RWPE2 (cell line): ENCODE data around the gene VWA2.

Source experiments
- ATAC-seq: fragments of 200-7000 bp; cut with Tn5 transposase; 3 replicates; pipeline ENCODE4 v1.9.1; 2021; ENCODE audit warnings: low read depth
- DNase-seq: peaks from one replicate; pipeline ENCODE4 v3.0.0-alpha.2; 2020; ENCODE audit warnings: low spot score
- H3K27ac ChIP-seq: fragments of 450-650 bp; 2 replicates; pipeline ENCODE4 v1.5.1; 2017; ENCODE audit warnings: mild to moderate bottlenecking; ENCODE audit not compliant: poor library complexity, severe bottlenecking
- H3K27me3 ChIP-seq: fragments of 250-450 bp; sonication (Bioruptor Pico); 2 replicates; pipeline ENCODE4 v1.5.1; 2021; ENCODE audit warnings: mild to moderate bottlenecking, moderate library complexity; ENCODE audit not compliant: insufficient read depth, poor library complexity, severe bottlenecking
- H3K36me3 ChIP-seq: fragments of 250-450 bp; sonication (Bioruptor Pico); 2 replicates; pipeline ENCODE4 v1.5.1; 2020; ENCODE audit warnings: low read depth, mild to moderate bottlenecking, moderate library complexity
- H3K4me1 ChIP-seq: fragments of 250-450 bp; sonication (Bioruptor Pico); 2 replicates; pipeline ENCODE4 v1.5.1; 2021; ENCODE audit warnings: mild to moderate bottlenecking, moderate library complexity; ENCODE audit not compliant: insufficient read depth, poor library complexity, severe bottlenecking
- H3K4me3 ChIP-seq: fragments of 250-450 bp; sonication (Bioruptor Pico); 2 replicates; pipeline ENCODE4 v1.5.1; 2021; ENCODE audit warnings: mild to moderate bottlenecking, moderate library complexity; ENCODE audit not compliant: severe bottlenecking
- H3K9me3 ChIP-seq: fragments of 250-450 bp; sonication (Bioruptor Pico); 2 replicates; pipeline ENCODE4 v1.5.1; 2021; ENCODE audit warnings: mild to moderate bottlenecking, moderate library complexity; ENCODE audit not compliant: severe bottlenecking
- CTCF ChIP-seq: fragments of 450-650 bp; IDR thresholded peaks from one replicate; pipeline ENCODE4 v1.5.1; 2017; ENCODE audit warnings: mild to moderate bottlenecking, moderate library complexity; ENCODE audit not compliant: poor library complexity, severe bottlenecking

Gene VWA2

DNA sequence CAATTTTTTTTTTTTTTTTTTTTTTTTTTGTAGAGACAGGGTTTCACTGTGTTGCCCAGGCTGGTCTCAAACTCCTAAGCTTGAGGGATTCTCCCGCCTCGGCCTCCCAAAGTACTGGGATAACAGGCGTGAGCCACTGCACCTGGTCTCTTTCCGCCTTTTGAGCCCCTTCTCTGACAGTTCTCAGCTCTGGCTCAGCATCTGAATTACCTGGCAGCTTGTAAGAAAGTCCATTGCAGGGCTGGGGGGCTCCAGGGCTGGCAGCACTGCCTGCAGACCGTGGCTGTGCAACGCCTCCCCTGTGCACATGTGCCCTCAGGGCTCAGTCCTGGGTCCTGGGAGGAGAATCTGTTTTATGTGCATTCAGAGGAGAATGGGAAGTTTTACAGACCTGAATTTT lies 37.6 kb downstream of the VWA2 start:
- Histone ChIP-seq H3K36me3 (no peaks in the 10 kb centered on the region), H3K4me1 (peaks cover 5% of the 10 kb centered on the region), H3K27ac (no peak overlapping the region), H3K4me3 (no peak overlapping the region), H3K9me3 (no peaks in the 10 kb centered on the region), H3K27me3 (no peaks in the 10 kb centered on the region)
- no peak for ATAC-seq
- no peak for DNase-seq
- no peak for TF ChIP-seq CTCF

DNA sequence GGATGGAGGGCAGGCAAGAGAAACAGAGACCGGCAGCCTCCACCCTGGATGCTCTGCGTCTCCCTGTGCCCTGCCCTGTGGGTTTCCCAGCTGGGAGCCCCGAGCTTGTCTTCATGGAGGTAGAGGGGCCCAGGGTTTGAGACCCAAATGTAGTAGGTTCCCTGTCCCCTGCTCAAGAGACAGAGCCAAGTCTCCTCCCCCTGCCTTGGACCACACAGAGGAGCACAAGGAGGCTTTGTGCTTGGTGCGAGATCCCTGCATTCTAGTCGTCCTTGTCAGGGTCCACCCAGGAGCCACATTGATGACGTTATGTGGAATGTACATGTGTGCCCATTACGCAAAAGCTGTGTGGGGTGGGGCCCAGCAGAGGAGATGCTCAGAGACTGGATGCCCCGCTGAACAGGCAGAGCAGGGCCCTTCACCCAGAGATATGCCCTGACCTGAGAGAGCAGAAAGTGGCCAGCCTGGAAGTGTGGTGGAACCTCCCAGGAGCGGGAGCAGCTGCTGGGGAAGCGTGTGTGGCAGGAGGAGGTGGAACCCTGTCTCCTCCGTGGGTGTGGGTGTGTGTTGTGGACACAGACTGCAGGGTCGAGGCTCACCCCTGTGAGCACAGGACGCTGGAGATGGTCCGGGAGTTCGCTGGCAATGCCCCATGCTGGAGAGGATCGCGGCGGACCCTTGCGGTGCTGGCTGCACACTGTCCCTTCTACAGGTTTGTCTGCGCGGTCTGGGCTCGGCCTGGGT lies 39.3 kb downstream of the VWA2 start:
- ATAC-seq (0 out of 3 replicates have a peak, but pooled peaks have one; percentile 8), DNase-seq (no peak)
- Histone ChIP-seq H3K27me3 (no peaks in the 10 kb centered on the region), H3K4me3 (no peak overlapping the region), H3K4me1 (no peaks in the 10 kb centered on the region), H3K36me3 (no peaks in the 10 kb centered on the region), H3K27ac (no peak overlapping the region), H3K9me3 (no peaks in the 10 kb centered on the region)
- TF ChIP-seq CTCF: no peak

DNA sequence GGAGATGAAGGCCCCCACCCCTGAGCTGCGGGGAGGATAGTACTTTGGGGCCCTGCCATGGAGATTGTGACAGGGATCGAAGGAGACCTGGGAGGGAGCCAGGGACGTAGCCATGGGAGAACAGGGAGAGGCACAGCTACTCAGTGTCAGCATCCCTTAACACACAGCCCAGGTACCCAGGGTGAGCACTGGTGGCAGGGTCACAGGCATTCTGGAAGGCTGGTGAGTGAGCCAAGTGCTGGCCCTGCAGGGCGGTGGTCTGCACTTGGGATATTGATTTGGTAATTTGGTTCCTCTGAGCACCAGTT lies 39.8 kb downstream of the VWA2 start:
- ATAC-seq (no peak), DNase-seq (no peak)
- no peak for TF ChIP-seq CTCF
- H3K27ac ChIP-seq: no peak overlapping the region
- H3K9me3 ChIP-seq: no peaks in the 10 kb centered on the region
- no peaks in the 10 kb centered on the region for H3K27me3 ChIP-seq
- no peak overlapping the region for H3K4me3 ChIP-seq
- H3K4me1 ChIP-seq: no peaks in the 10 kb centered on the region
- H3K36me3 ChIP-seq: no peaks in the 10 kb centered on the region

DNA sequence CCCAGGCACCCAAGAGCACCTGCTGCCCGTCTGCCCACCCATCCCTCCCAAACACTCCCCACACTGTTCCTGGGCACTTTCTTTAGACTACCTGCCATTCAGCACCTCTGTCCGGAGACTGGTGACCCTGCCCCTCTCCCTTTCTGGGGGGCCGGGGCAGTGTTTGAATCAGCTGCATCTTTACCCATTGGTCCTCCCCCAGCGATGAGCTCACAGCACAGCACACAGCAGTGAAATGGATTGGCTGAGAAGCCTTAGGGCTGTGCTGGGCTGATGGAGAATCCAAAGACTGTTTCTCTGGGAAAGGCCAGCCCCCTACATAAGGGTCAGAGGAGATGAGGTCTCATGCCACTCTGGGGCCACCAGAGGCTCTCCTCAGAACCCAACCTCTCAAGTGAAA lies 40.2 kb downstream of the VWA2 start:
- H3K27ac ChIP-seq: no peak overlapping the region
- no peak for TF ChIP-seq CTCF
- no peaks in the 10 kb centered on the region for H3K4me1 ChIP-seq
- H3K4me3 ChIP-seq: no peak overlapping the region
- no peaks in the 10 kb centered on the region for H3K9me3 ChIP-seq
- no peak for DNase-seq
- no peak for ATAC-seq
- H3K36me3 ChIP-seq: no peaks in the 10 kb centered on the region
- no peaks in the 10 kb centered on the region for H3K27me3 ChIP-seq

DNA sequence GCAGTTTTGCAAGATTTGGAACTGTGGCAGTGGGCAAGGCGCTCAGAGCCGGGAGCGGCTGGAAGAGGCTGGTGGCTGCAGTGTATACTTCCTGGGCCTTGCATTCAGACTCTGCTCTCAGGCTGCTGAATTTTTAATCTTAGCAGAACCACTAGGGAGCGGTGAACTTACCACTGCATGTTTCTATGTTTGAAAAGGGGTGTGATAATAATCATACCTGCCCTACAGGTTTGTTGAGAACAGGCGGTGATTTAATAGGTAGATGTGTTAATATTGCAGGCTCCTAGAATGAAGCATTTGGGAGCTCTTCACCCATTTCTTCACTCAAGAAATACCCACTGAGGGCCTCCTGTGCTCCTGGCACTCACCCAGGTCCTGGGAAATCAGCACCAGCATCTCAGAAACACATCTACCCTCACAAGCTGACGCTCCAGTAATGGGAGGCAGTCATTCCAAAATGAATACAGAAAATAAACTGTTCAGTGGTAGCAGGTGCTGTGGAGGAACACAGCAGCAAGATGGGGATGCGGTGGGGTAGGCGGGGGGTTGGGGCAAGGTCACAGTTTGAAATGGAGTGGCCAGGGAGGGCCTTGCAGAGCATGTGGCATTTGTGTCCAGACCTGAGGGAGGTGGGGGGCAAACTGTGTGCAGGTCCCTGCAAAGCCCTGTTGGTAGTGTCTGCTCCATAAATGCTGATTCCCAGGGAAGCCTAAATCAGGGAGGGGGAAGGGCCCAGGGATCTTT lies 41.0 kb downstream of the VWA2 start:
- Histone ChIP-seq H3K27me3 (no peaks in the 10 kb centered on the region), H3K27ac (no peak overlapping the region), H3K9me3 (no peaks in the 10 kb centered on the region), H3K36me3 (no peaks in the 10 kb centered on the region), H3K4me1 (no peaks in the 10 kb centered on the region), H3K4me3 (no peak overlapping the region)
- DNase-seq: no peak
- no peak for TF ChIP-seq CTCF
- ATAC-seq: peak; percentile 48; the same call in 2 of the 3 replicates
